Measurements from ENCODE around the gene RBBP4. TPM values are rescaled to one million over a fixed set of nuclear protein-coding genes. Genes with fewer than 3 reads are reported as not detected.
A peak's percentile ranks its signal among the peaks of the same experiment; 100 is the strongest.

Gene RBBP4
- total RNA-seq, 5 donors from 2014 or later (not counting 1 experiment from before 2014, with no cell fraction given): 150 to 162 (median 158) TPM

DNA sequence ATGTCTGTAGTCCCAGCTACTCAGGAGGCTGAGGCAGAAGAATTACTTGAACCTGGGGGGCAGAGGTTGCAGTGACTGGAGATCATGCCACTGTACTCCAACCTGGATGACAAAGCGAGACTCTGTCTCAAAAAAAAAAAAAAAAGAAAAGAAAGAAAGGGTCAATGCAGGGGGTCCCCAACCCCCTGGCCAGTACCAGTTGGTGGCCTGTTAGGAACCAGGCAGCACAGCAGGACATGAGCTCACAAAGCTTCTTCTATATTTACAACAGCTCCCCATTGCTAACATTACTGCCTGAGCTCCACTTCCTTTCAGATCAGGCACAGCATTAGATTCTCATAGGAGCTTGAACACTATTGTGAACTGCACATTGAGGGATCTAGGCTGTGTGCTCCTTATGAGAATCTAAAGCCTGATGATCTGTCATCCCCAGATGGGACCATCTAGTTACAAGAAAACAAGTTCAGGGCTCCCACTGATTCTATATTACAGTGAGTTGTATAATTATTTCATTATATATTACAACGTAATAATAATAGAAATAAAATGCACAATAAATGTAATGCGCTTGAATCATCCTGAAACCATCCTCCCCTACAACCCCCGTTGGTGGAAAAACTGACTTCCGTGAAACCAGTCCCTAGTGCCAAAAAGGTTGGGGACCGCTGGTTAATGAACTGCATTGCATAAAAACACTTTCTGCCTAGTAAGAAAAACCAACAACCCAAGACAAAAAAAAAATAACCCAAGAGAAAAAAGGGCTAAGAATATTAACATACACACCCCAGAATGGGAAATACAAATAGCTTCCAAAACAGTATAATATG, 3.5 kb upstream of the RBBP4 start:
- CTCF ChIA-PET: interaction anchor here in 1 of 2 donors (0.6 kb wide), 1 partner anchor 127 kb away, joined by 4 read pairs; no protein-coding TSS in a partner anchor
- Histone ChIP-seq H3K36me3 (ENCODE audit: control insufficient read depth in 2 of 2, extremely low read depth in 1 of 2, insufficient read depth in 1 of 2, low read length in 1 of 2) (peaks cover 0 to 12% of the 10 kb centered on the region in 2 donors), H3K4me1 (ENCODE audit: control insufficient read depth in 1 of 2, extremely low read depth in 1 of 2, insufficient read depth in 2 of 2, low read length in 2 of 2) (peaks cover 14 to 36% of the 10 kb centered on the region in 2 experiments), H3K9me3 (no peaks in the 10 kb centered on the region), H3K27ac (ENCODE audit: low read length) (no peak overlapping the region), H3K4me3 (ENCODE audit: control insufficient read depth in 1 of 2, extremely low read depth in 1 of 2, low read length in 1 of 2) (no peak overlapping the region), H3K27me3 (replicated peaks in 1 of 2; ENCODE audit: control insufficient read depth in 2 of 2, extremely low read depth in 1 of 2, insufficient read depth in 2 of 2, low read length in 1 of 2) (no peaks in the 10 kb centered on the region)
- WGBS (ENCODE audit: insufficient coverage): 50% methylated on average over 2 of the region's 6 CpGs
- Mint-ChIP-seq H3K4me3 (peak overlapping the region; percentile 90 to 92 (median 91)), H3K4me1 (peaks cover 24 to 49% (median 41%) of the 10 kb centered on the region in 3 donors), H3K36me3 (peaks cover 7% of the 10 kb centered on the region), H3K27me3 (no peaks in the 10 kb centered on the region), H3K9me3 (no peaks in the 10 kb centered on the region), H3K27ac (peak overlapping the region in 1 of 2 donors; percentile 21)
- POLR2A ChIA-PET: interaction anchor here in 1 of 2 donors (0.5 kb wide), 1 partner anchor 334 kb away, joined by 3 read pairs; no protein-coding TSS in a partner anchor
- ATAC-seq (replicated peaks in 1 of 4): no peak
- no peak for DNase-seq

DNA sequence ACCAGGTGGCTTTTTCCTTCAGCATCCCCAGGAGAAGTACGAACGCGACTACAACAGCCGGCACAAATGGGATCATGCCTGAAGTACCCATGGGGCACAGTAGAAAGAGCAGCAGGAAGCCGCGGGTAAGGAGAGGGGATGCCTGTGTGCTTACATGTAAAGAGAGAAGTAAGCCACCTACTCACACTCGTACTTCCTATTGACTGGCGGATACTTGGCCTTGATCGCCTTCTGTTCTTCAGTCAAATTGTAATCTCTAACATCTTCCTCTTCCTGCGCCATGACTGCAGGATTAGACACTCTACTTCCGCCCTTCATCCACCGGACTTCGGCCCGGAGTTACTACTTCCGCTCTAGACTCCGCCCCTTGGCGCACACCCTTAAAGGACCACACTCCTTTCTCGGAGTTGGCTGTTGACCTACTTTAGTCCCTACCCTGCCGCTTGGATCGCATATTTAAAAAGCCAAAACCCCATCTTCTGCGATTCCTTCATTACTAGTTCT, 708 bp upstream of the RBBP4 start, which contains the start of gene ZBTB8OS:
Gene ZBTB8OS (minus strand): TSS at position 303 of the 504 bp plus-strand sequence. CDS start 21 bp downstream, at position 282.
- Histone ChIP-seq H3K36me3 (ENCODE audit: control insufficient read depth in 2 of 2, extremely low read depth in 1 of 2, insufficient read depth in 1 of 2, low read length in 1 of 2) (peaks cover 0 to 22% of the 10 kb centered on the region in 2 donors), H3K27ac (ENCODE audit: low read length) (peak within 1 kb of the TSS; percentile 98), H3K27me3 (replicated peaks in 1 of 2; ENCODE audit: control insufficient read depth in 2 of 2, extremely low read depth in 1 of 2, insufficient read depth in 2 of 2, low read length in 1 of 2) (no peaks in the 10 kb centered on the region), H3K4me1 (ENCODE audit: control insufficient read depth in 1 of 2, extremely low read depth in 1 of 2, insufficient read depth in 2 of 2, low read length in 2 of 2) (peaks cover 29 to 51% of the 10 kb centered on the region in 2 experiments), H3K9me3 (no peaks in the 10 kb centered on the region), H3K4me3 (ENCODE audit: control insufficient read depth in 1 of 2, extremely low read depth in 1 of 2, low read length in 1 of 2) (peak within 1 kb of the TSS; percentile 72 to 85)
- Mint-ChIP-seq H3K4me1 (peaks cover 51 to 68% (median 57%) of the 10 kb centered on the region in 3 donors), H3K27ac (peak within 1 kb of the TSS; percentile 99), H3K4me3 (peak within 1 kb of the TSS; percentile 90 to 92 (median 91)), H3K36me3 (peaks cover 21% of the 10 kb centered on the region), H3K27me3 (no peaks in the 10 kb centered on the region), H3K9me3 (no peaks in the 10 kb centered on the region)
- peak; percentile 67 to 95 (median 89) for DNase-seq
- CTCF ChIA-PET: interaction anchor here in 1 of 2 donors (0.6 to 1.3 kb wide), 4 partner anchors 28 to 477 kb away, joined by 5 to 9 read pairs (median 7); no protein-coding TSS in a partner anchor
- WGBS (ENCODE audit: insufficient coverage): 0% methylated on average over 15 of the region's 21 CpGs
- POLR2A ChIA-PET: interaction anchor here in 1 of 2 donors (1.3 kb wide), 1 partner anchor 22 kb away, joined by 3 read pairs; no protein-coding TSS in a partner anchor
- ATAC-seq (replicated peaks in 1 of 4): peak; percentile 75 to 78 (median 76)

DNA sequence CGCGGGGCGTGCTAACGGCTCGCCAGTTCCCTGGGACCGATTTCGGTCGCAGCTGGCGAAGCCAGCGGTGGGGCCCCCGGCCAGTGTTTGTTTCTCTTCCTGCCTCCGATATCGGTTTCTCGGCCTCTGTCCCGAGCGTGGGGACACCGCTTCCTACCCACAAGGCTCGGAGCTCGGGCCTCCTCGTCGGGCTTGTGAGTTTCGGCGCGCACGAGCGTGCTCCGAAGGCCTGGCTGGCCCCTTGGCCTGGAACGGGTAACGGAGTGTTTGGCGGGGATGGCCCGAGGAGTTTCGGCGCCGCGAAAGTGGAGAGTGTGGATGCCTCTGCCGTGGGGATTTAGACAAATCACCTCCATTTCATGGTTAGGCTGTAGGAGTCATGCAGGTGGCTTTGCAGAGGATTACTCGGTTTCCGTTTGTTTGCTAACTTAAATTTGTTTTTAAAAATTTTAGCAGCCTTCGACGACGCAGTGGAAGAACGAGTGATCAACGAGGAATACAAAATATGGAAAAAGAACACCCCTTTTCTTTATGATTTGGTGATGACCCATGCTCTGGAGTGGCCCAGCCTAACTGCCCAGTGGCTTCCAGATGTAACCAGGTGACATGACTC, 559 bp downstream of the RBBP4 start:
- H3K27ac ChIP-seq (ENCODE audit: low read length): peak overlapping the region; percentile 93
- Mint-ChIP-seq H3K36me3 (peaks cover 26% of the 10 kb centered on the region), H3K4me3 (peak overlapping the region; percentile 90 to 92 (median 91)), H3K9me3 (no peaks in the 10 kb centered on the region), H3K27me3 (no peaks in the 10 kb centered on the region), H3K4me1 (peaks cover 60 to 72% (median 60%) of the 10 kb centered on the region in 3 donors), H3K27ac (peak overlapping the region; percentile 99)
- ChIA-PET CTCF (interaction anchor here (0.5 to 1.2 kb wide), 3 partner anchors 61 to 476 kb away, joined by 8 to 9 read pairs (median 9); no protein-coding TSS in a partner anchor), POLR2A (interaction anchor here (0.6 to 1.3 kb wide), 3 partner anchors 20 to 590 kb away, joined by 3 to 5 read pairs (median 3); no protein-coding TSS in a partner anchor)
- H3K36me3 ChIP-seq (ENCODE audit: control insufficient read depth in 2 of 2, extremely low read depth in 1 of 2, insufficient read depth in 1 of 2, low read length in 1 of 2): peaks cover 3 to 29% of the 10 kb centered on the region in 2 donors
- H3K27me3 ChIP-seq (replicated peaks in 1 of 2; ENCODE audit: control insufficient read depth in 2 of 2, extremely low read depth in 1 of 2, insufficient read depth in 2 of 2, low read length in 1 of 2): no peaks in the 10 kb centered on the region
- no peaks in the 10 kb centered on the region for H3K9me3 ChIP-seq
- ATAC-seq (replicated peaks in 1 of 4) (peak in 3 of 4 experiments; percentile 0 to 3 (median 2)), DNase-seq (no peak)
- peak overlapping the region; percentile 72 to 85 for H3K4me3 ChIP-seq (ENCODE audit: control insufficient read depth in 1 of 2, extremely low read depth in 1 of 2, low read length in 1 of 2)
- WGBS (ENCODE audit: insufficient coverage): under 1% methylated on average over 40 of the region's 43 CpGs
- peaks cover 29 to 53% of the 10 kb centered on the region in 2 experiments for H3K4me1 ChIP-seq (ENCODE audit: control insufficient read depth in 1 of 2, extremely low read depth in 1 of 2, insufficient read depth in 2 of 2, low read length in 2 of 2)

DNA sequence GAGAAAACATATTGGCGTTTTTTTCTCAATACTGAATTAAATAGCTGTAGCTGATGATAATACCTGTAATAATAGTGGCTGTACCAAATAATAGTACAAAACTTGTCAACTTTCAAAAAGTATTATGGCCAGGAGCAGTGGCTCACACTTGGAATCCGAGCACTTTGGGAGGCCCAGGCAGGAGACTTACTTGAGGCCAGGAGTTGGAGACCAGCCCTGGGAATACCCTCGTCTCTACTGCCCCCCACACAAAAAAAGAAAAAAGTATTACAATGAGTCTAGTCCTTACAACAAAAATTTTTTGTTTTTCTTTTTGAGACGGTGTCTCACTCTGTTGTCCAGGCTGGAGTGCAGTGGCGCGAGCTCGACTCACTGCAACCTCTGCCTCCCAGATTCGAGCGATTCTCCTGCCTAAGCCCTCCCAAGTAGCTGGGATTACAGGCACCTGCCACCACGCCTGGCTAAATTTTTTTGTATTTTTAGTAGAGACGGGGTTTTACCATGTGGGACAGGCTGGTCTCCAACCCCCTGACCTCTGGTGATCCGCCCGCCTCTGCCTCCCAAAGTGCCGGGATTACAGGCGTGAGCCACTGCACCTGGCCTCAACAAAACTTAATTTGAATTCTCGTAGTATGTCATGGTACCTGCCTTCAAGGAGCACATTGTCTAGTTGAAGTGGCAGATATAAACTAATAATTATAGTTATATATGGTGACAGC, 1.4 kb downstream of the RBBP4 start:
- H3K4me3 ChIP-seq (ENCODE audit: control insufficient read depth in 1 of 2, extremely low read depth in 1 of 2, low read length in 1 of 2): no peak overlapping the region
- peaks cover 29% of the 10 kb centered on the region for H3K36me3 Mint-ChIP-seq
- POLR2A ChIA-PET: no interaction called here
- WGBS (ENCODE audit: insufficient coverage): 91% methylated on average over 8 of the region's 16 CpGs
- DNase-seq: no peak
- CTCF ChIA-PET: interaction anchor here (0.6 to 1.0 kb wide), 3 partner anchors 60 to 522 kb away, joined by 3 to 7 read pairs (median 5); no protein-coding TSS in a partner anchor
- peaks cover 29 to 56% of the 10 kb centered on the region in 2 experiments for H3K4me1 ChIP-seq (ENCODE audit: control insufficient read depth in 1 of 2, extremely low read depth in 1 of 2, insufficient read depth in 2 of 2, low read length in 2 of 2)
- peaks cover 11 to 37% of the 10 kb centered on the region in 2 donors for H3K36me3 ChIP-seq (ENCODE audit: control insufficient read depth in 2 of 2, extremely low read depth in 1 of 2, insufficient read depth in 1 of 2, low read length in 1 of 2)
- no peaks in the 10 kb centered on the region for H3K9me3 Mint-ChIP-seq
- no peaks in the 10 kb centered on the region for H3K27me3 ChIP-seq (replicated peaks in 1 of 2; ENCODE audit: control insufficient read depth in 2 of 2, extremely low read depth in 1 of 2, insufficient read depth in 2 of 2, low read length in 1 of 2)
- H3K27me3 Mint-ChIP-seq: no peaks in the 10 kb centered on the region
- no peak for ATAC-seq (replicated peaks in 1 of 4)
- no peaks in the 10 kb centered on the region for H3K9me3 ChIP-seq
- H3K27ac ChIP-seq (ENCODE audit: low read length): peak overlapping the region; percentile 93
- H3K4me3 Mint-ChIP-seq: peak overlapping the region; percentile 90 to 92 (median 91)
- H3K27ac Mint-ChIP-seq: peak overlapping the region; percentile 92 to 99
- peaks cover 66 to 75% (median 67%) of the 10 kb centered on the region in 3 donors for H3K4me1 Mint-ChIP-seq

DNA sequence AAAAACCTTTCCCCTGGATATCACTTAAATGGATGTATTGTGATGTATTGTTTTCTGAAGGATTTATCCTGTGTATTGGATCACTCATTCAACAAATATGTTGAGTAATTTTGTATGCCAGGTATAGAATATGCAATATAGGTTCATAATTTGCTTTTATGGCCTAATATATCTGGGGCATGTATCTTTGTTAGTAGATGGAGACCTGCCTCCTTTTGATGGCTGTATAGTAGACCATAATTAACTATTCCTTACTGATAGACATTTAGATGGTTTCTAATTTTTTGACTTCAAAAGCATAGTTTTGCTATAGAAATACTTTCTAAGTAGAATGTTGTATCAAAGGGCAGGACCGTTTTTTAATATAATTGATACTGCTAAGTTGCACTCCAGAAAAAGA, 8.6 kb downstream of the RBBP4 start:
- ATAC-seq (replicated peaks in 1 of 4) (no peak), DNase-seq (no peak)
- H3K4me1 ChIP-seq (ENCODE audit: control insufficient read depth in 1 of 2, extremely low read depth in 1 of 2, insufficient read depth in 2 of 2, low read length in 2 of 2): peaks cover 3 to 16% of the 10 kb centered on the region in 2 experiments
- H3K27me3 Mint-ChIP-seq: no peaks in the 10 kb centered on the region
- H3K4me3 ChIP-seq (ENCODE audit: control insufficient read depth in 1 of 2, extremely low read depth in 1 of 2, low read length in 1 of 2): no peak overlapping the region
- H3K36me3 ChIP-seq (ENCODE audit: control insufficient read depth in 2 of 2, extremely low read depth in 1 of 2, insufficient read depth in 1 of 2, low read length in 1 of 2): peaks cover 26 to 71% of the 10 kb centered on the region in 2 donors
- WGBS (ENCODE audit: insufficient coverage): no CpG with 5 or more reads among the region's 1 CpG
- no peak overlapping the region for H3K4me3 Mint-ChIP-seq
- peaks cover 40 to 51% (median 43%) of the 10 kb centered on the region in 3 donors for H3K4me1 Mint-ChIP-seq
- H3K27ac Mint-ChIP-seq: no peak overlapping the region
- H3K36me3 Mint-ChIP-seq: peaks cover 44% of the 10 kb centered on the region
- no peaks in the 10 kb centered on the region for H3K27me3 ChIP-seq (replicated peaks in 1 of 2; ENCODE audit: control insufficient read depth in 2 of 2, extremely low read depth in 1 of 2, insufficient read depth in 2 of 2, low read length in 1 of 2)
- ChIA-PET CTCF (no interaction called here), POLR2A (no interaction called here)
- no peaks in the 10 kb centered on the region for H3K9me3 Mint-ChIP-seq
- H3K27ac ChIP-seq (ENCODE audit: low read length): no peak overlapping the region
- no peaks in the 10 kb centered on the region for H3K9me3 ChIP-seq
